Measurements from ENCODE around the gene BAHD1.

DNA sequence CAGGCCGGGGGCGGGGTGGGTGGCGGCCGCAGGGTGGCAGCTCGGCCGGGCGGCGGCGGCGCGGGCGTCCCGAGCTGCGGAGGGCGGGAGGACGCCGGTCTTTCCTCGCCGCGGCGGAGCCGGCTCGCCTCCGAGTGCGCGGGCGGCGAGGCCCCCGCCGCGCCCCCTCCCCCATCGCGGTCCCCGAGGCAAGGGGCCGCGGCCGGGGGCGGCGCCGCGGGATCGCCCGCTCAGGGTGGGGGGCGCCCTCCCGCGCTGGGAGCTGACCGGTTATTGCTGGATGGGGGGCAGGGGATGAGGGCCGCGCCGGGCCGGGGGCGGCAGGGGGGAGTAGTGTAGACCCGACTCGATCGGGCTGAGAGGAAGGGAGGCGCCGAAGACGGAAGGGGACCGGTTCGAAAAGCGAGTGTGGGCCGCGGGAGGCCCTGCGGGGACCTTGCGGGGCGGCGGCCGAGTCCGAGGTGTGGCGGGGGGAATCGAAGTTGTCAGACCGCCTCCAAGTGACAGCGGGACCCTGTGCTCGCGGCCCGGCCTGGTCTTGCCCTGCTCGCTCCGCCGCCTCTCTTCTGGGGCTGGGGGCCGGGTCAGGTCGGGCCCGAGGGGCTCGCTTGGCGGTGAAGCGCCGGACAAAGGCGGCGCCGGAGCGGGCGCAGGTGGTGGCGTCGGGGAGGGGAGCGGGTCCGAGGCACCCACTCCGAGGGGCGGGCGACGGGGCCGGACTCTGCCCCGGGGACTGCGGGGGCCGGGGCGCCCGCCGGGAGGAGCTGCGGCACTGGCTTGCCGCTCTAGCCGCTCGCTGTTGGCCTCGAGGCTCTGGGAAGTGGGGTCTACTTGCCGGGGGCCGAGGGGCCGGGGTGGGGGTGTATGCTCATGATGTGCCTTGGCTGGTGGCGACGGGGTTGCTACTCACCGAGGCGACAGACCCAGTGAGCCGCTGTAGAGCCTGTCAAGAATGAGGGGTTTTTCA lies 1.1 kb downstream of the BAHD1 start:
- TF ChIP-seq, protein P1, sequence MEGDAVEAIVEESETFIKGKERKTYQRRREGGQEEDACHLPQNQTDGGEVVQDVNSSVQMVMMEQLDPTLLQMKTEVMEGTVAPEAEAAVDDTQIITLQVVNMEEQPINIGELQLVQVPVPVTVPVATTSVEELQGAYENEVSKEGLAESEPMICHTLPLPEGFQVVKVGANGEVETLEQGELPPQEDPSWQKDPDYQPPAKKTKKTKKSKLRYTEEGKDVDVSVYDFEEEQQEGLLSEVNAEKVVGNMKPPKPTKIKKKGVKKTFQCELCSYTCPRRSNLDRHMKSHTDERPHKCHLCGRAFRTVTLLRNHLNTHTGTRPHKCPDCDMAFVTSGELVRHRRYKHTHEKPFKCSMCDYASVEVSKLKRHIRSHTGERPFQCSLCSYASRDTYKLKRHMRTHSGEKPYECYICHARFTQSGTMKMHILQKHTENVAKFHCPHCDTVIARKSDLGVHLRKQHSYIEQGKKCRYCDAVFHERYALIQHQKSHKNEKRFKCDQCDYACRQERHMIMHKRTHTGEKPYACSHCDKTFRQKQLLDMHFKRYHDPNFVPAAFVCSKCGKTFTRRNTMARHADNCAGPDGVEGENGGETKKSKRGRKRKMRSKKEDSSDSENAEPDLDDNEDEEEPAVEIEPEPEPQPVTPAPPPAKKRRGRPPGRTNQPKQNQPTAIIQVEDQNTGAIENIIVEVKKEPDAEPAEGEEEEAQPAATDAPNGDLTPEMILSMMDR (IDR thresholded peaks at IDR 0.05) = no peak; the same call in 1 of the 2 replicates
- TF ChIP-seq, protein P2, sequence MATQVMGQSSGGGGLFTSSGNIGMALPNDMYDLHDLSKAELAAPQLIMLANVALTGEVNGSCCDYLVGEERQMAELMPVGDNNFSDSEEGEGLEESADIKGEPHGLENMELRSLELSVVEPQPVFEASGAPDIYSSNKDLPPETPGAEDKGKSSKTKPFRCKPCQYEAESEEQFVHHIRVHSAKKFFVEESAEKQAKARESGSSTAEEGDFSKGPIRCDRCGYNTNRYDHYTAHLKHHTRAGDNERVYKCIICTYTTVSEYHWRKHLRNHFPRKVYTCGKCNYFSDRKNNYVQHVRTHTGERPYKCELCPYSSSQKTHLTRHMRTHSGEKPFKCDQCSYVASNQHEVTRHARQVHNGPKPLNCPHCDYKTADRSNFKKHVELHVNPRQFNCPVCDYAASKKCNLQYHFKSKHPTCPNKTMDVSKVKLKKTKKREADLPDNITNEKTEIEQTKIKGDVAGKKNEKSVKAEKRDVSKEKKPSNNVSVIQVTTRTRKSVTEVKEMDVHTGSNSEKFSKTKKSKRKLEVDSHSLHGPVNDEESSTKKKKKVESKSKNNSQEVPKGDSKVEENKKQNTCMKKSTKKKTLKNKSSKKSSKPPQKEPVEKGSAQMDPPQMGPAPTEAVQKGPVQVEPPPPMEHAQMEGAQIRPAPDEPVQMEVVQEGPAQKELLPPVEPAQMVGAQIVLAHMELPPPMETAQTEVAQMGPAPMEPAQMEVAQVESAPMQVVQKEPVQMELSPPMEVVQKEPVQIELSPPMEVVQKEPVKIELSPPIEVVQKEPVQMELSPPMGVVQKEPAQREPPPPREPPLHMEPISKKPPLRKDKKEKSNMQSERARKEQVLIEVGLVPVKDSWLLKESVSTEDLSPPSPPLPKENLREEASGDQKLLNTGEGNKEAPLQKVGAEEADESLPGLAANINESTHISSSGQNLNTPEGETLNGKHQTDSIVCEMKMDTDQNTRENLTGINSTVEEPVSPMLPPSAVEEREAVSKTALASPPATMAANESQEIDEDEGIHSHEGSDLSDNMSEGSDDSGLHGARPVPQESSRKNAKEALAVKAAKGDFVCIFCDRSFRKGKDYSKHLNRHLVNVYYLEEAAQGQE (IDR thresholded peaks at IDR 0.05; ENCODE audit: insufficient read depth in 1 of 2, low read depth in 2 of 2, low read length in 1 of 2) = no peak
- TF ChIP-seq POLR2AphosphoS5 (IDR thresholded peaks at IDR 0.05; ENCODE audit: low read depth, low read length) = no peak
- peak; percentile 59; the same call in 1 of the 2 replicates for TF ChIP-seq SIN3A (IDR thresholded peaks at IDR 0.05; ENCODE audit: borderline replicate concordance, insufficient read depth, low read depth, low read length)

Data from Panc1 (cell line).